Caco-2 (cell line): Measurements from ENCODE around the gene GET3. TPM values are rescaled to one million over a fixed set of nuclear protein-coding genes. Genes with fewer than 3 reads are reported as not detected.

Source experiments
- microRNA-seq: library from miRNA; unstranded; fragments of <30 nt; microRNA quantifications from one replicate; pipeline ENCODE4 v1.2.0, GENCODE V29; 2022
- total RNA-seq: library from RNA; stranded (reverse); gene quantifications from 2 replicates; pipeline ENCODE4 v1.2.3, GENCODE V29; 2022

GET3 gene
- total RNA-seq, 1 experiment from 2014 or later = 57.1 TPM

Small RNAs within 50 kb of the gene (microRNA-seq; reads per million reads assigned to microRNA genes)
- not detected for gene MIR5684

Other genes starting within 250 kb of the GET3 start
- gene ZNF564, start 186.0 kb upstream of the GET3 start, total RNA-seq = 11.1 and 11.6 TPM in 2 replicates
- 6.1 and 6.3 TPM in 2 replicates for gene ZNF490, start 126.7 kb upstream of the GET3 start, total RNA-seq
- gene ZNF791, start 126.6 kb upstream of the GET3 start, total RNA-seq = 15.2 and 18.9 TPM in 2 replicates
- gene MAN2B1, start 70.8 kb upstream of the GET3 start, total RNA-seq = 70.5 and 88.9 TPM in 2 replicates
- gene WDR83, start 70.7 kb upstream of the GET3 start, total RNA-seq = 17.5 and 20.4 TPM in 2 replicates
- 76.3 and 76.4 TPM in 2 replicates for gene DHPS, start 55.6 kb upstream of the GET3 start, total RNA-seq
- 0.91 TPM in 1 of 2 replicates, not detected in the other for gene GNG14, start 49.5 kb upstream of the GET3 start, total RNA-seq
- 8.3 and 10.6 TPM in 2 replicates for gene FBXW9, start 40.9 kb upstream of the GET3 start, total RNA-seq
- 87.8 and 106 TPM in 2 replicates for gene TNPO2, start 13.6 kb upstream of the GET3 start, total RNA-seq
- 164 and 169 TPM in 2 replicates for gene TRIR, start 2.8 kb upstream of the GET3 start, total RNA-seq
- gene BEST2, start 14.3 kb downstream of the GET3 start, total RNA-seq = 0.27 TPM in 1 of 2 replicates, not detected in the other
- gene HOOK2, start 38.1 kb downstream of the GET3 start, total RNA-seq = 74.2 and 80.4 TPM in 2 replicates
- gene JUNB, start 54.0 kb downstream of the GET3 start, total RNA-seq = 16.4 and 19.4 TPM in 2 replicates
- gene PRDX2, start 64.3 kb downstream of the GET3 start, total RNA-seq = 265 and 285 TPM in 2 replicates
- gene THSD8, start 64.6 kb downstream of the GET3 start, total RNA-seq = 23.9 and 25.9 TPM in 2 replicates
- 30.9 and 37.6 TPM in 2 replicates for gene RNASEH2A, start 69.1 kb downstream of the GET3 start, total RNA-seq
- not detected in 2 replicates for gene RTBDN, start 97.1 kb downstream of the GET3 start, total RNA-seq
- 0.79 and 0.91 TPM in 2 replicates for gene MAST1, start 101.0 kb downstream of the GET3 start, total RNA-seq
- 3.6 and 3.8 TPM in 2 replicates for gene DNASE2, start 144.0 kb downstream of the GET3 start, total RNA-seq
- not detected in 2 replicates for gene KLF1, start 149.7 kb downstream of the GET3 start, total RNA-seq
- 31.4 and 32.4 TPM in 2 replicates for gene GCDH, start 153.7 kb downstream of the GET3 start, total RNA-seq
- gene SYCE2, start 181.8 kb downstream of the GET3 start, total RNA-seq = 2.0 and 2.3 TPM in 2 replicates
- gene FARSA, start 196.2 kb downstream of the GET3 start, total RNA-seq = 75.9 and 88.6 TPM in 2 replicates
- 707 and 767 TPM in 2 replicates for gene CALR, start 201.1 kb downstream of the GET3 start, total RNA-seq
- gene RAD23A, start 208.4 kb downstream of the GET3 start, total RNA-seq = 102 and 112 TPM in 2 replicates
- 39.3 and 42.7 TPM in 2 replicates for gene GADD45GIP1, start 219.7 kb downstream of the GET3 start, total RNA-seq
- not detected in 2 replicates for gene DAND5, start 232.1 kb downstream of the GET3 start, total RNA-seq